Activated CD8-positive, alpha-beta T cell treated with anti-CD3 and anti-CD28 coated beads, Interleukin-2, amount 10 ng/mL, durations not matched to agents 7 days and 5 days (primary cell): ENCODE results near the gene RCAN2. TPM values are rescaled to one million over a fixed set of nuclear protein-coding genes. Genes with fewer than 3 reads are reported as not detected.

Experiments
- ATAC-seq: fragments of 150-1000 bp; cut with Tn5 transposase; one replicate; pipeline ENCODE4 v1.10.0; 2021; ENCODE audit warnings: moderate library complexity
- CTCF ChIA-PET: fragments of 350-600 bp; sonication (Branson Sonifier 250); formaldehyde crosslinking; loops from one replicate; lab custom pipeline; 2021; ENCODE audit warnings: antibody characterized with exemption; lab: Charles Lee
- POLR2A ChIA-PET: fragments of 350-600 bp; sonication (Branson Sonifier 250); formaldehyde crosslinking; loops from one replicate; lab custom pipeline; 2021; ENCODE audit warnings: antibody characterized with exemption; lab: Charles Lee
- DNase-seq: peaks from one replicate; pipeline ENCODE4 v3.0.0-alpha.2; 2020
- H3K27ac Mint-ChIP-seq: one replicate; pipeline ENCODE4 v1.8.0; 2021; ENCODE audit warnings: mild to moderate bottlenecking, mixed read lengths
- H3K27me3 Mint-ChIP-seq: one replicate; pipeline ENCODE4 v1.8.0; 2021; ENCODE audit warnings: low read depth, mixed read lengths
- H3K36me3 Mint-ChIP-seq: one replicate; pipeline ENCODE4 v1.8.0; 2021; ENCODE audit warnings: low read depth, mixed read lengths
- H3K4me1 Mint-ChIP-seq: one replicate; pipeline ENCODE4 v1.8.0; 2021; ENCODE audit warnings: low read depth, mixed read lengths
- H3K4me3 Mint-ChIP-seq: one replicate; pipeline ENCODE4 v1.8.0; 2021; ENCODE audit warnings: mild to moderate bottlenecking, mixed read lengths
- H3K9me3 Mint-ChIP-seq: one replicate; pipeline ENCODE4 v1.8.0; 2022; ENCODE audit warnings: mixed read lengths; ENCODE audit not compliant: insufficient read depth
- total RNA-seq, 2 experiments: library from RNA; stranded (reverse); gene quantifications; one replicate each; pipeline ENCODE4 v1.2.3, GENCODE V29; 2021

Gene RCAN2
- total RNA-seq, 2 experiments from 2014 or later, result not detected

- Mint-ChIP-seq H3K36me3 (no peaks in the 10 kb centered on the region), H3K27ac (no peak overlapping the region), H3K9me3 (no peaks in the 10 kb centered on the region), H3K4me1 (peaks cover 26% of the 10 kb centered on the region), H3K27me3 (peaks cover 58% of the 10 kb centered on the region), H3K4me3 (no peak overlapping the region)
- ChIA-PET POLR2A (no interaction called here), CTCF (interaction anchor here (2.0 to 2.1 kb wide), 2 partner anchors 45 to 86 kb away, joined by 5 to 6 read pairs; no protein-coding TSS in a partner anchor)
- no peak for ATAC-seq
- DNase-seq, result no peak
These were observed 315.3 kb downstream of the RCAN2 start for GRCh38 chr6:46175976-46176375.

GRCh38 chr6:46175446-46175845 is 315.8 kb downstream of the RCAN2 start:
- peaks cover 57% of the 10 kb centered on the region for H3K27me3 Mint-ChIP-seq
- peak overlapping the region; percentile 65 for H3K27ac Mint-ChIP-seq
- H3K9me3 Mint-ChIP-seq, result no peaks in the 10 kb centered on the region
- no peaks in the 10 kb centered on the region for H3K36me3 Mint-ChIP-seq
- ChIA-PET CTCF (interaction anchor here (2.0 to 2.1 kb wide), 2 partner anchors 46 to 85 kb away, joined by 5 to 6 read pairs; no protein-coding TSS in a partner anchor), POLR2A (interaction anchor here (0.5 kb wide), 1 partner anchor 941 kb away, joined by 3 read pairs; no protein-coding TSS in a partner anchor)
- peak; percentile 85 for ATAC-seq
- peak; percentile 35 for DNase-seq
- peaks cover 30% of the 10 kb centered on the region for H3K4me1 Mint-ChIP-seq
- peak overlapping the region; percentile 16 for H3K4me3 Mint-ChIP-seq

- no peak overlapping the region for H3K27ac Mint-ChIP-seq
- H3K36me3 Mint-ChIP-seq, result no peaks in the 10 kb centered on the region
- POLR2A ChIA-PET, result interaction anchor here (0.5 kb wide), 1 partner anchor 940 kb away, joined by 3 read pairs; no protein-coding TSS in a partner anchor
- ATAC-seq (no peak), DNase-seq (peak; percentile 25)
- no peak overlapping the region for H3K4me3 Mint-ChIP-seq
- H3K27me3 Mint-ChIP-seq, result peaks cover 57% of the 10 kb centered on the region
- H3K4me1 Mint-ChIP-seq, result peaks cover 36% of the 10 kb centered on the region
- H3K9me3 Mint-ChIP-seq, result no peaks in the 10 kb centered on the region
- CTCF ChIA-PET, result no interaction called here
These were observed 316.3 kb downstream of the RCAN2 start for GRCh38 chr6:46174904-46175303.

- ChIA-PET POLR2A (interaction anchor here (0.6 kb wide), 1 partner anchor 161 kb away, joined by 3 read pairs; no protein-coding TSS in a partner anchor), CTCF (interaction anchor here (2.0 kb wide), 1 partner anchor 82 kb away, joined by 8 read pairs; no protein-coding TSS in a partner anchor)
- H3K27me3 Mint-ChIP-seq, result peaks cover 49% of the 10 kb centered on the region
- H3K27ac Mint-ChIP-seq, result no peak overlapping the region
- peaks cover 37% of the 10 kb centered on the region for H3K4me1 Mint-ChIP-seq
- ATAC-seq (no peak), DNase-seq (no peak)
- no peaks in the 10 kb centered on the region for H3K9me3 Mint-ChIP-seq
- no peak overlapping the region for H3K4me3 Mint-ChIP-seq
- no peaks in the 10 kb centered on the region for H3K36me3 Mint-ChIP-seq
These were observed 319.1 kb downstream of the RCAN2 start for GRCh38 chr6:46172176-46172575.

Other genes with a start within 250 kb of the RCAN2 start
- gene CYP39A1, start 161.4 kb upstream of the RCAN2 start, total RNA-seq, result not detected
- gene SLC25A27, start 161.5 kb upstream of the RCAN2 start, total RNA-seq, result not detected
- gene TDRD6, start 196.4 kb upstream of the RCAN2 start, total RNA-seq, result not detected
- not detected for gene PLA2G7, start 243.9 kb upstream of the RCAN2 start, total RNA-seq